Activated CD4-positive, alpha-beta memory T cell treated with anti-CD3 and anti-CD28 coated beads for 36 hours (primary cell): ENCODE data around the gene ALDH3B1. TPM values are rescaled to one million over a fixed set of nuclear protein-coding genes. Genes with fewer than 3 reads are reported as not detected.

Experiments
- CTCF ChIA-PET: fragments of 350-600 bp; sonication (Branson Sonifier 250); formaldehyde crosslinking; loops from one replicate; lab custom pipeline; 2021; ENCODE audit warnings: antibody characterized with exemption, inconsistent platforms; lab: Charles Lee
- POLR2A ChIA-PET: fragments of 350-600 bp; sonication (Branson Sonifier 250); formaldehyde crosslinking; loops from one replicate; lab custom pipeline; 2021; ENCODE audit warnings: antibody characterized with exemption; lab: Charles Lee
- DNase-seq: peaks from one replicate; pipeline ENCODE4 v3.0.0-alpha.2; 2020
- H3K27ac Mint-ChIP-seq: one replicate; pipeline ENCODE4 v1.8.0; 2021; ENCODE audit warnings: mixed read lengths
- H3K27me3 Mint-ChIP-seq: one replicate; pipeline ENCODE4 v1.8.0; 2021; ENCODE audit warnings: mixed read lengths
- H3K36me3 Mint-ChIP-seq: one replicate; pipeline ENCODE4 v1.8.0; 2021; ENCODE audit warnings: mixed read lengths
- H3K4me1 Mint-ChIP-seq: one replicate; pipeline ENCODE4 v1.8.0; 2021; ENCODE audit warnings: low read depth, mixed read lengths
- H3K4me3 Mint-ChIP-seq: one replicate; pipeline ENCODE4 v1.8.0; 2021; ENCODE audit warnings: mild to moderate bottlenecking, mixed read lengths
- H3K9me3 Mint-ChIP-seq: one replicate; pipeline ENCODE4 v1.8.0; 2021; ENCODE audit warnings: mixed read lengths
- intact Hi-C: fragments of 100-400 bp; cut with micrococcal nuclease; formaldehyde crosslinking; loops from one replicate; pipeline ENCODE4 v1.15.1; 2023
- total RNA-seq, 2 experiments: library from RNA; stranded (reverse); gene quantifications; one replicate each; pipeline ENCODE4 v1.2.3, GENCODE V29; 2021

ALDH3B1 gene
- total RNA-seq, 2 experiments from 2014 or later, result not detected

DNA sequence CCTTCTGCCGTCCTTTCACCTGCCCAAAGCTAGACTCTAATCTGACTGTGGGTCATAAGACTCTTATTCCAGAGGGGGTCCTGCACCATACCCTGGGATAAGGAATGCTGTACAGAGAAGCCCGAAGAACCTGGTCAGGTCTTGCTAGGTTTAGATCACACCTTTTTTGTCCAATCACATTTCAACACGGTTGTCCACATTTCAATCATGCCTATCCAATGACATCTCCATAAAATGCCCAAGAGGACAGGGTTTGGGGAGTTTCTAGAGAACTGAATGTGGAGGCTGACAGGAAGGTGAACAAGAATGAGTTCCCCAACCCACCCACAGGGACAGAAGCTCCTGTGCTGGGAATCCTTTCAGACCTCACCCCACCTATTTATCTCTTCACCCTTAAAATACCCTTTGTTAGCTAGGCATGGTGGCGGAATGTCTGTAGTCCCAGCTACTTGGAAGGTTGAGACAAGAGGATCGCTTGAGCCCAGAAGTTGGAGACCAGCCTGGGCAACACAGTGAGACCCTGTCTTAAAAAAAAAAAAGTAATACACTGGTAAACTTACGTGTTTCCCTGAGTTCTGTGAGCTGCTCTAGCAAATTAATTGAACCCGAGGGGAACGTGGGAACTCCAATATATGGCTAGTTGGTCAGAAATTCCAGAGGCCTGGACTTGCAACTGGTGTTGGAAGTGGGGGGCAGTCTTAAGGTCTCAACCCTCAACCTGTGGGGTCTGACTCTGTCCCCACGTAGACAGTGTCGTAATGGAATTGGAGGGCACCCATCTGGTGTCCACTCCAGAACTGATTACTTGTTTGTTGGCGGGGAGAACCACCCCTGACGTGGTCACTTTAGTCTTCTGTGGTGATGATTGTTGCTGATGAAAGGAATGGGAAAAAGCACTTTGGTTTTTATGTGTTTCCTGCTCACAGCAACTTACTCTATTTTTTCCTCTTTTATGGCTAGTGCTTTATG is 46.5 kb downstream of the ALDH3B1 start:
- ChIA-PET CTCF (no interaction called here), POLR2A (no interaction called here)
- no peaks in the 10 kb centered on the region for H3K4me1 Mint-ChIP-seq
- intact Hi-C loops, result no loop called here
- H3K27ac Mint-ChIP-seq, result no peak overlapping the region
- H3K36me3 Mint-ChIP-seq, result peaks cover 6% of the 10 kb centered on the region
- no peaks in the 10 kb centered on the region for H3K9me3 Mint-ChIP-seq
- H3K4me3 Mint-ChIP-seq, result no peak overlapping the region
- no peaks in the 10 kb centered on the region for H3K27me3 Mint-ChIP-seq
- DNase-seq, result no peak

GRCh38 chr11:68057807-68058206 is 47.7 kb downstream of the ALDH3B1 start:
- no peak overlapping the region for H3K27ac Mint-ChIP-seq
- no peaks in the 10 kb centered on the region for H3K27me3 Mint-ChIP-seq
- DNase-seq, result no peak
- POLR2A ChIA-PET, result no interaction called here
- CTCF ChIA-PET, result no interaction called here
- no peaks in the 10 kb centered on the region for H3K9me3 Mint-ChIP-seq
- H3K36me3 Mint-ChIP-seq, result no peaks in the 10 kb centered on the region
- H3K4me1 Mint-ChIP-seq, result no peaks in the 10 kb centered on the region
- no peak overlapping the region for H3K4me3 Mint-ChIP-seq
- intact Hi-C loops, result no loop called here

GRCh38 chr11:68061508-68061907 is 51.4 kb downstream of the ALDH3B1 start:
- no peaks in the 10 kb centered on the region for H3K9me3 Mint-ChIP-seq
- ChIA-PET POLR2A (interaction anchor here (0.7 kb wide), 1 partner anchor 10 kb away, joined by 3 read pairs; no protein-coding TSS in a partner anchor), CTCF (no interaction called here)
- H3K27ac Mint-ChIP-seq, result no peak overlapping the region
- intact Hi-C loops, result no loop called here
- no peak for DNase-seq
- H3K36me3 Mint-ChIP-seq, result peaks cover 8% of the 10 kb centered on the region
- H3K27me3 Mint-ChIP-seq, result no peaks in the 10 kb centered on the region
- H3K4me3 Mint-ChIP-seq, result no peak overlapping the region
- no peaks in the 10 kb centered on the region for H3K4me1 Mint-ChIP-seq

DNA sequence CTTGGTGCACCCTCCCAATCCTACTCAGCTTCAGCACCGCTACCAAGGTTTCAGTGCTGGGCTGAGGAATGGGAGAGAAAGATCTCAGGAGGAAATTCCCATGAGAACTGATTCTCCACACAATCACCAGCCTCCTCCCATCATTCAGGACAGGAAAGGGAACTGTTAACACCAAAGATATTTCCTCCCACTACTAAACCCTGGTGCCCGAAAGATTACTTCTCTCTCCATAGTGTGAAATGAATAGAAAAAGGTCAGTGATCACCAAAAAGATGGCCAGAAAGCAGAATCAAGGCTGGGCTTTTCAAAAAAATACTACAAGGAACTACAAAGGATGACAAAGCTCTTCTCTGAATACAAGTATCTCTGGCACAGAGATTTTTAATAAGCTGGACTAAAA is 54.8 kb downstream of the ALDH3B1 start:
- H3K4me1 Mint-ChIP-seq, result no peaks in the 10 kb centered on the region
- POLR2A ChIA-PET, result interaction anchor here (0.6 kb wide), 1 partner anchor 15 kb away, joined by 3 read pairs; no protein-coding TSS in a partner anchor
- DNase-seq, result no peak
- intact Hi-C loops, result no loop called here
- CTCF ChIA-PET, result no interaction called here
- H3K9me3 Mint-ChIP-seq, result no peaks in the 10 kb centered on the region
- no peak overlapping the region for H3K27ac Mint-ChIP-seq
- H3K4me3 Mint-ChIP-seq, result no peak overlapping the region
- no peaks in the 10 kb centered on the region for H3K27me3 Mint-ChIP-seq
- peaks cover 13% of the 10 kb centered on the region for H3K36me3 Mint-ChIP-seq

- CTCF ChIA-PET, result no interaction called here
- no peak for DNase-seq
- Mint-ChIP-seq H3K27ac (no peak overlapping the region), H3K4me1 (no peaks in the 10 kb centered on the region), H3K4me3 (no peak overlapping the region), H3K27me3 (no peaks in the 10 kb centered on the region), H3K36me3 (peaks cover 19% of the 10 kb centered on the region), H3K9me3 (no peaks in the 10 kb centered on the region)
- POLR2A ChIA-PET, result no interaction called here
- intact Hi-C loops, result no loop called here
Measured at GRCh38 chr11:68065841-68066240, 55.7 kb downstream of the ALDH3B1 start.

DNA sequence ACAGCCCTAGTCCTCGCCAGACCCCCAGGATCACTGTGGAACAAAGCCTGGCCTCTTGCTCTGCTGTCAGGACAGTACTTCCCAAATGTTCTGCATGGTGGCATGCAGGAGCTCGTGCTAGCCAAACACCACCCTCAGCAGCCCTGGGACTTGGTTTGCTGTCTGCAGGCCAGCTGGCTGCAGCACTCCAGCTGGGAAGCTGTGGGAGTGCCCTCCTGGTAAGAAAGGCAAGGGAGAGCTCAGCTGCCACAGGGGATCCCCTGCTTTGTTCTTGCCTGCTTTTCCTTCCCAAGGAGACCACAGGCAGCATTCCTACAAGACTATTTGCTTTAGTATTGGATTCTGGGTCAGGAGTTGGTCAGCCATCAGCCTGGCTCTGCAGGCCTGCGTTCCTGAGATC is 56.6 kb downstream of the ALDH3B1 start:
- no peak overlapping the region for H3K27ac Mint-ChIP-seq
- intact Hi-C loops, result no loop called here
- no peaks in the 10 kb centered on the region for H3K27me3 Mint-ChIP-seq
- POLR2A ChIA-PET, result no interaction called here
- DNase-seq, result no peak
- no peak overlapping the region for H3K4me3 Mint-ChIP-seq
- no peaks in the 10 kb centered on the region for H3K9me3 Mint-ChIP-seq
- CTCF ChIA-PET, result interaction anchor here (0.7 kb wide), 1 partner anchor 142 kb away, joined by 3 read pairs; no protein-coding TSS in a partner anchor
- H3K4me1 Mint-ChIP-seq, result no peaks in the 10 kb centered on the region
- peaks cover 19% of the 10 kb centered on the region for H3K36me3 Mint-ChIP-seq

DNA sequence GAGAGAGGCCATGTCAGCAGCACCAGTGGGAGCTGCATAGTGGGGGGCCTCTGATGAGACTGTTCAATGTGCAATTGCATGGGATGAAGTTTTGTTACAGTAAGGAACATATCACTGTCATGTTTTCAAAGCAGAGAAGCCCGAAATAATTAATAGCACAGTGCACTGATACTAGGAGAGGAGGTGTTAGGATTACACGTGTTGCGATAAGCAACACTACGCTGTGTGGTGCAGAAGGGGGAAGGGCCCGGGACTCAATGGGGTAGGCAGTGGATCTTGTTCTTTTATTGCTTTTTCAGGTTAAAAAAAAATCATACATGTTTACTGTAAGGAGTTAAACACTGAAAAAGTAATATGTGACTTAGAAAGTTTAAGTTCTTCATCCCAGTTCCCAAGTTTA is 57.9 kb downstream of the ALDH3B1 start:
- no peak for DNase-seq

GRCh38 chr11:68071281-68072048 is 61.3 kb downstream of the ALDH3B1 start:
- no peak overlapping the region for H3K27ac Mint-ChIP-seq
- no peaks in the 10 kb centered on the region for H3K9me3 Mint-ChIP-seq
- no peak for DNase-seq
- no peaks in the 10 kb centered on the region for H3K27me3 Mint-ChIP-seq
- ChIA-PET POLR2A (interaction anchor here (0.5 to 1.0 kb wide), 2 partner anchors 10 to 260 kb away, joined by 3 read pairs; no protein-coding TSS in a partner anchor), CTCF (no interaction called here)
- H3K4me3 Mint-ChIP-seq, result no peak overlapping the region
- intact Hi-C loops, result no loop called here
- H3K36me3 Mint-ChIP-seq, result peaks cover 11% of the 10 kb centered on the region
- no peaks in the 10 kb centered on the region for H3K4me1 Mint-ChIP-seq

More for the DNA sequence above, 57.9 kb downstream of the ALDH3B1 start:
- Mint-ChIP-seq H3K36me3 (peaks cover 19% of the 10 kb centered on the region), H3K4me1 (no peaks in the 10 kb centered on the region), H3K27me3 (no peaks in the 10 kb centered on the region), H3K9me3 (no peaks in the 10 kb centered on the region), H3K4me3 (no peak overlapping the region), H3K27ac (no peak overlapping the region)
- POLR2A ChIA-PET, result no interaction called here
- CTCF ChIA-PET, result no interaction called here
- intact Hi-C loops, result no loop called here

DNA sequence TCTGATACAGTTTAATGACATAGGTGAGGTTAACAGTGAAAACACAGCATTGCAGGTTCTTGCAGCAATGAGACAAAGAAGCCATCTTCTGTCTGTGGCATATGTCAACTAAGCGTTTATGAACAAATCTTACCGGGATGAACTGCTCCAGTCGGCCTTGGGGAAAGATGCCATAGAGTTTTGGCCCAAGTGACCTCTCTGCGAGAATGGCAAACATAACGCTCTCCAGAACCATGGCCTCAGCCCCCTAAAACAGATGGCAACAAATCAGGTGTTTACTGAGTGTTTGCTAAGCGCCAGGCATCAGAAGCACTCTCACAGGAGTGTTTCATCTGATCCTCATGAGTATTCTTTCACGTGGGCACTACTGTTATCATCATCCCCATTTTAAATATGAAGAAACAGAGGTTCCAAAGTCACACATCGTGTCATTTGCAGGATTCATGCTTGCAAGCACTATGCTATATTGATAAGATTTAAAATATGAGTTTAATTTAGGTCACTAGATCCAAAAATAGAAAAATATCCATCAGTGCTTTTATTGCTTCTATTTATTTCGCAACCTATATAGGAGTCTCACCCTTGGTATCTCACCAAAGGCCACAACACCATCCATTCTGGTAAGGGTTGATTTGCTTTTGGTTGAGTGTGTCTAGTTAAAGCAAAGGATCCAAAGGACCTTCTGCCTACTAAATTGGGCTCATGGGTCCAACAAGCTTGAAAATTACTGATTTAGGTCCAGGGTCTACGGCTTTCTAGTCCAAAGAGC is 64.6 kb downstream of the ALDH3B1 start:
- no peaks in the 10 kb centered on the region for H3K9me3 Mint-ChIP-seq
- no peaks in the 10 kb centered on the region for H3K4me1 Mint-ChIP-seq
- peaks cover 7% of the 10 kb centered on the region for H3K36me3 Mint-ChIP-seq
- CTCF ChIA-PET, result no interaction called here
- POLR2A ChIA-PET, result no interaction called here
- no peaks in the 10 kb centered on the region for H3K27me3 Mint-ChIP-seq
- intact Hi-C loops, result no loop called here
- no peak overlapping the region for H3K27ac Mint-ChIP-seq
- no peak overlapping the region for H3K4me3 Mint-ChIP-seq
- no peak for DNase-seq

DNA sequence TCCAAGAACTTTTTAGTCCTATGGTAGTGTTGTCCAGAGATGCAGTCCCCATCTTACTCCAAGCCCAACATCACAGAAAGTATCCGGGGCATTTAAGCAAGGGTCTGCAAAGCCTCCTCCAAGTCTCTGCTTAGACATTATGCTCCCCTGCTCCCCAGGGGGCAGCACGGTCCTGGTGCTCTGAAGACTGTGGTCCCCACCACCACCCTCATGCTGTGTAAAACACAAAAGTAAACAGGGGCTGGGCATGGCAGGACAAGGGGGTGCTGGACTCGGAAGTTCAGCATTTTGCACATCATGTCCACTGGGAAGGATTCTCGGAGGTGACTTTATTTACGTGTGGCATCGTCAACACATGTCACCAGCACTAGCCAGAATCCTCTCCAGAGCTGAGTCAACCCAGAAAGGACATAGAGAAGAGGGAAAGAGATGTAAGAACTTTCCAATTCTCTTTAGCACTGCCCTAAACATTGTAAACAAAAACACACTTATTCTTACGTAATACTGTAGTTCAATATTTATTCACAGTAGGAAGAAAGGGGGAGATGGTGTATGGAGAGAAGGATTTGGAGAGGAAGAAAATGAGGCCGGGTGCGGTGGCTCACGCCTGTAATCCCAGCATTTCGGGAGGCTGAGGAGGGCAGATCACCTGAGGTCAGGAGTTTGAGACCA is 66.4 kb downstream of the ALDH3B1 start:
- Mint-ChIP-seq H3K27me3 (no peaks in the 10 kb centered on the region), H3K4me3 (no peak overlapping the region), H3K9me3 (no peaks in the 10 kb centered on the region), H3K27ac (no peak overlapping the region), H3K4me1 (no peaks in the 10 kb centered on the region), H3K36me3 (no peaks in the 10 kb centered on the region)
- intact Hi-C loops, result no loop called here
- DNase-seq, result no peak
- ChIA-PET CTCF (no interaction called here), POLR2A (no interaction called here)
